Activated CD8-positive, alpha-beta memory T cell treated with anti-CD3 and anti-CD28 coated beads for 4 hours (primary cell): ENCODE results near the gene LTK.
A peak's percentile ranks its signal among the peaks of the same experiment; 100 is the strongest.

Source experiments
- DNase-seq, 2 donors: peaks; one replicate each; pipeline ENCODE4 v3.0.0-alpha.2; 2020; ENCODE audit warnings: low read depth in 2 of 2

Gene LTK

DNA sequence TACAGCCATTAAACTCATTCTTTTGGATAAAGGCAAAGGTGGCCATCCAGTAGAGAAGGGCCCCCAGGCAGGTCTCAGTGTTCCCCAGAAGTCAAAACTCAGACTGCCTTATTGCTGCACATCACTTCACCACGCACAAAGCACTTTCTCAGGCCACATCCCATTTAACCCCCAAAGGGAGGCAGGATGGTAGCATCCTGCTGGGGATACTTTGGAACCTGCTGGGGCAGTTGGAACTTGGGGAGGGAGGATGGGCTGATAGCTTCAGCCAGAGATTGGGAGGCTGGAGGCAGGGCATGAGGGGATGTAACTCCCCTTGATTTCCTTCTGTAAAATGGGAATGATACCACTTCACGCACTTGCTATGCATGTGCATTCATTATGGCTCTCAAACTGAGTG lies 15.0 kb downstream of the LTK start:
- DNase-seq: no peak

DNA sequence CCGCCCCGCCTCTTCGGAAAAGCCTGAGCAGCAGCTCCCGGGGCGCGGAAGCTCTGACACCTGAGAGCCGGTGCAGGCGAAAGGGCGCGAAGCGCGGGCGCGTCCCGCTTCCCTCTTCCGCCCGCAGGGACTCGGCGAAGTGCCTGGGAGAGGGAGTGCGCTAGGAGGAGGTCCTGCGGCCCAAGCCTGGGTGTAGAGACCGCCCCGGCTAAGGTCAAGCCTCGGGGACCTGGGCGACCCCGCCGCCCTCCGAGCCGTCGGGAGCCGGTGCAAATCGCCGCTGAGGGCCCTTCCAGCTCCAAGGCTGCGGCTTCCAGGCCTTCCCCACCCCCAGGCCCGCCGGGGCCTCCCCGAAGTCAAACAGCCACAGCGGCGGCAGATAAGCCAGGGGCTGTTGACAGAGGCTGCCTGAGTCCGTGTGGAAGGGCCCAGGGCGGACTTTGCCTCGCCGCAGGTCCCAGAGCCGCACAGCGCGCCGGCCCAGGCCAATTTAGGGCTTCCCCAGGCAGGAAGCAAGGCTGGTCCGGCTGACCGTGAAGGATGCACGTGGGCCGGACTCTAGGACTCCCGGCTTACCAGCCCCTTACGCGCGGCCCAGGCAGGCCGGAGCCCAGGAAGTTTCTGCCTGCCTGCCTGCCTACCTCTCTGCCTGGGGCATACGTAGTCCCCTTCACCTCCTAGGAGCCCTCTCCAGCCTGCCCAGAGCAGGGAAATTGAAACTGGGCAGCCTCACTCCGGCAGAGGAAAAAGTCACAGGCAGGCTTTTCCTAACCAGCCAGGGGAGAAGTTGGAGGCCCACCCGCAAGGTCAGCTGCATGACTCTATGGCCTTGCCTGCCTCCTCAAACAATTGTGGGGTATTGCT lies 17.7 kb downstream of the LTK start:
- no peak for DNase-seq

DNA sequence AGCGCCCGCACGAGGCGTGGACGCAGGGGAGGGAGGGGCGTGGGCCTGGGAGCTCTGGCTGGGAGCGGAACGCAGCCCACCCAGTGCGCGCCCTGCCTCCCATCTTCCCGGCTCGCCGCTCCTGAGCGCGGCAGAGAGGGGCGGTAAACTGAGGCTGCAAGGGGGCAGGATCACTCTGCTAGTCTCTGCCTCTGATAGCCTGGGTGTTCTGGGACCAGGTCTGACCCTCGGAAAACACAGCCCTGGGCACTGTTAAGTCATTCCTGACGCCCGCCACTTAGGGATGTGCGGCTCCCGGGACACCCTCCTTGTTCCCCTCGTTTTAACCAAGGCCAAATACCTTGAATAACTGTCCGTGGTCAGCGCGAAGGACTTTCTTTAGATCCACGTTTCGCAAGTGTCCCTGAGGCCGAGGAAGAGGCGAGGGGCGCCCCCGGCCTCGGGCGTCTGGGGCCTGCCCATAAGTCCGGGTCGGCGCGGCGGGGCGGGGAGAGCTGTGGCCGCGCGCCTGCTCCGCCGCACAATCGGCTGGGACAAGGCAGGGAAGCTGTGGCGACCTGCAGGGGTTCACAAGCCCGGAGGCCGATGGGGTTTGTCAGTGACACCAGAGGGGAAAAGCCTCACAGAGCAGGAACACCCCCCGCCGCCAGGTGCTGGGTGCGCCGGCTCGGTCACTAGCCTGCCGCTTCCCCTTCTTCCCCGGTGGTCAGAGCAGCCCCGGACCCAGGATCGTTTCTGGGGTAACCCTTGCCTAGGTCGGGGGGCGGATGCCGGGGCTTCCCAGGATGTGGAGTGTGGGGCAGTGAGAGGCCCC lies 18.5 kb downstream of the LTK start:
- DNase-seq: no peak

DNA sequence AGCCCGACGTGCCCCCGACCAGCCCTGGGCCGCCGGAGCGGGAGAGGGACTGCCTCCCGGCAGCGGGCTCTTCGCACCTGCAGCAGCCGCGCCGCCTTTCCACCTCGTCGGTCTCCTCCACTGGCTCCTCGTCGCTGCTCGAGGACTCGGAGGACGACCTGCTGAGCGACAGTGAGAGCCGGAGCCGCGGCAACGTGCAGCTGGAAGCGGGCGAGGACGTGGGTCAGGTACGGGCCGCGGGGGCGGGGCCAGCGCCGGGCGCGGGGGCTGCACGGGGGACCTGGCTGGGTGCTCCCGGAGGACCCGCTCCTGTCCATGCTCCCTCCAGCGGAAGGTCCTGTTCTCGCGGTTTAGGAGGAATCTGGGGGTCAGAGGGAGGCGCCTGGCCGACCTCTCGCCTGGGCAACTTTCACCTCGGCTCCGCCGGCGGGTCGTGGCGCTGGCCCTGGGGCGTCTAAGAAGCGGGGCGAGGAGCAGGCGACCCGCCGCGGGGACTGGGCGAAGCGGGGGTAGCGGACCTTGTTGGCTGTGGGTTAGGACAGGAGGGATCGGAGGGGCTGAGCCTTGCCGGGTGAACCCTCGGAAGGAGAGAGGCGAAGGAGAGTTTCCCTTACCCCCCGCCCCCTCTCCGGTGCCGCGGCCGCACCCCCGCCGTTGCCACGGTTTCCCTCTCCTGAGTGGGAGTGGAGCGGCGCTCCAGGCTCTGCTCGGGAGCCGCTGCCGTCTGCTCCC lies 19.3 kb downstream of the LTK start:
- no peak for DNase-seq

DNA sequence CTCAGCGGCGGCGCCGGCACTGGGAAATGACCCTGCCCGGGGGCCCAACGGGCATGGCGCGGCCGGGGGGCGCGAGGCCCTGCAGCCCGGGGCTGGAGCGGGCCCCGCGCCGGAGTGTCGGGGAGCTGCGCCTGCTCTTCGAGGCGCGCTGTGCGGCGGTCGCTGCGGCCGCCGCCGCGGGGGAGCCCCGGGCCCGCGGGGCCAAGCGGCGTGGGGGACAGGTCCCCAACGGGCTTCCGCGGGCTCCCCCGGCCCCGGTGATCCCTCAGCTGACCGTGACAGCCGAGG lies 19.8 kb downstream of the LTK start:
- no peak for DNase-seq

DNA sequence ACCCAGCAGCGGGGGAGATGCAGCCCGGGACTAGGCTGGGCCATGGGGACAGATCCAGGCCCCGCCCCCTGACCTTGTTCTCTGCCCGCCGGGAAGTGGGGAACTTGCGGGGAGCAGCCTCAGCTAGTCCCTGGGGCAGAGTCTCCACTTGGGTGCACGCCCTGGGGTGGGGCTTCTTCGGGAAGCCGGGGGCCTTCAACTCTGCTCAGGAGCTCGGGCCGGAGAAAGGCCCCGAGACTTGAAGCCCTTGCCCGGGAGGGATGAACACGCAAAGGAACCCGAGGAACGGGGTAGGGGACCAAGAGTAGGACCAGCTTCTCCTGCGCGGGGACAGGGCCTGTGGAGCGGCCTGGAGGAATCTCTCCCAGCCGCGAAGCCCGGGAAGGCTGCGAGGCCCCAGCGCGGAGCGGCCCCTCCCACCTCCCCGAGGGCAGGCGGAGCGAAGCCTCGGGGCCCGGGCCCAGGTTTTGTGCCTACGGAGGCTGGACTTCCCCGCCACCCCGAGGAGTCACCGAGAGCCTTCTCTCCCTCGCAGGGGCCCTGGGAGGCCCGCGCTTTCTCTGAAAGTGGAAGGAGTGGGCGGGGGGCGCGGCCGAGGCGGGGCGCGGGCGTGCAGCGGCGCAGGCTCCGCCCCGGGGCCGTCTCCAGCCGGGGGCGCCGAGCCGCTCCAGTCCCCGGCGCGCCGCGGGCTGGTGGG lies 20.3 kb downstream of the LTK start, which contains the start of gene ITPKA:
Gene ITPKA (plus strand): TSS at position 670 of the 697 bp plus-strand sequence. CDS start 54 bp downstream, outside the sequence.
- DNase-seq: peak; percentile 77 to 78

DNA sequence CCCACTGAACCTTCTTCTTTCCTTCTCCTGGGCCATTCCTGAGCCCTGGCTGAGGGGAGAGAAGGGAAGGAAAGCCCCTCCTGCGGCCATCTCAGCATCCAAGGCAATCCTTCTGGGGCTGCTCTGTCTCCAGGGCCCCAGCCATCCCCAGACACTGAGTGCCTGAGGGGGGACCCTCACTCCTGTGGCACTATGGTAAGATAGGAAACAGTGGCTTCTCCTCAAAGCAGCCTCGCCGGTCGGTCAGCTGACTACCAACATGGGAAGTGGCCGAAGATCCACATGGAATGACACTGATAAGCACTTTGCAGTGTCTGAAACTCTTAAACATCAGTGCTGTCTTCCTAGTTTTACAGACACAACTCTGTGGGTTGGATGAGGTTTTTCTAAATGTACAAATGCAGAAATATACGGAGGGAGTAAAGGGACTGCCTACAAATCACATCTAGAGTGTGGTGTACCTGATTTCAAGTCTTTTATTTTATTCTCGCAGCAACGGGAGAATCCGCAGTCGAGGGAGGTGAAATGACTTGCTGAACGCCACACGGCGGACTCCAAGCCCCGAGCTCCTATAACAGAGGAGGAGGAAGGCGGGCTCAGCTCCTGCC lies 20.9 kb downstream of the LTK start:
- no peak for DNase-seq

DNA sequence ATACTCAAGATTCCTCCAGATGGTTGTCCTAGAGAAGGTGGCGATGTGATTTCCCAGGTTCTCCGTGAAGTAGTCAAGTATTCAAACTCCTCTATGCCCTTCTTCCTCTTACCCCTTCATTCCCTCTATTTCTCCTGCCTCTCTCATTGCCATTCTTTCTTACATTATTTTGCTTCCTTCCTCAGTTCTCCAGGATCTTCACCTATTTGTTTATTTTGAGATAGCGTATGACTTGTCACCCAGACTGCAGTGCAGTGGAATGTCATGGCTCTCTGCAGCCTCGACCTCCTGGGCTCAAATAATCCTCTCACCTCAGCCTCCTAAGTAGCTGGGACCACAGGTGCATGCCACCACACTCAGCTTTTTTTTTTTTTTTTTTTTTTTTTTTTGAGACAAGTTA lies 21.7 kb downstream of the LTK start:
- DNase-seq: no peak

DNA sequence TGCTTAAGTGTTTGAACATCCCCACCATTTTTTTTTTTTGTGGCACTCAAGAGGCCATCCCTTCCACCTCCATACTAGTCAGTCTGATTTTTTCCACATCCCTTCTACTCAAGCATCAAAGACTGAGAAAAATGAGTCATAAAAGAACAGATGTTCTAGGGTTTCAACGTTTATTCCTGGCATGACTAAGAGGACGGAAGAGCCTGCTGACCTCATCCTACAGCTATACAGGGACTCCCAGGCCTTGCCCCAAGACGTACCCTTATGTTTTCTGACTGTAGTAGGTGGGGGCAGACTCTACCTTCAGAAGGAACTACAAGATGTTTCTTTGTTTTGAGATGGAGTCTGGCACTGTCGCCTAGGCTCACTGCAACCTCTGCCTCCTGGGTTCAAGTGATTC lies 23.3 kb downstream of the LTK start:
- DNase-seq: no peak

DNA sequence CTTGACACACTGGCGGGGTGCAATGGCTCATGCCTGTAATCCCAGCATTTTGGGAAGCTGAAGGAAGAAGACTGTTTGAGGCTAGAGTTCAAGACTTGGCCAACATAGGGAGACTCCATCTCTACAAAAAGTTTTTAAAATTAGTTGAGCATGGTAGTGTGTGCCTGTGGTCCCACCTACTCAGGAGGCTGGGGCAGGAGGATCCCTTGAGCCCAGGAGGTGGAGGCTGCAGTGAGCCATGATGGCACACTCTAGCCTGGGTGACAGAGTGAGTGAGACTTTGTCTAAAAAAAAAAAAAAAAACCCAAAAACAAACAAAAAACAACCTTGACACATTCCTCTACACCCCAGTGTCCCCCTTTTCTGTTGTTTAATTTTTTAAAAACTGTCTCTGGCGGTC lies 24.0 kb downstream of the LTK start:
- DNase-seq: no peak

DNA sequence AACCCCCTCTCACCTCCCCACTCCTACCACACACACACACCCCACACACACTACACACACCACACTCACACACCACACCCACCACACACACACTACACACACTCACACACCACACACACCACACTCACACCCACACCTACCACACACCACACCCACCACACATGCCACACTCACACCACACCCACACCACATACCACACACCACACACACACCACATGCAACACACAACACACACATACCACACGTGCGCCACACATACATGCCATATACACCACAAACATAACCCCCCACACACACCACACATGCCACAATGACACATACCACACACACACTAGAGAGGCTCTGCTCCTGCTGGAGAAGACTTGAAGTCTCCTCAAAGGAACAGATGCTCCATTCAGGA lies 25.8 kb downstream of the LTK start:
- DNase-seq: no peak

DNA sequence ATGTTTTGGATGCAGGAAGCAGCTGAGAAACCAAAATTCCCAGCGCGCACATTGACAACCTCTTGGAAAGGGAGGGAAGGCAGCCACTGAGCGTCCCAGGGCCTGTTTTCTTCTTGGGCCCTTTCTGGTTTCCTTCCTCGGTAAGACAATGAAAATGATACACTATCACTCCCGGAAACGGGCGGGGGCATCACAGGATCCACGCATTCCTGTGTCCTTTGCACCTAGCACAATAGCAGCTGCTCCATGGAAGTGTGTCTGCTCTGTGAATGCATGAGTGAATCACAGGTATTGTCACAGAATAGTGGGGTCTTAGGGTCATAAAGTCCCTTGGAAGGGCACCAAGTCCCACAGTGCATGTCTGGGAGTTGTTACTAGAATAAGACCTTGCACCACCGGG lies 26.2 kb downstream of the LTK start:
- DNase-seq: no peak

DNA sequence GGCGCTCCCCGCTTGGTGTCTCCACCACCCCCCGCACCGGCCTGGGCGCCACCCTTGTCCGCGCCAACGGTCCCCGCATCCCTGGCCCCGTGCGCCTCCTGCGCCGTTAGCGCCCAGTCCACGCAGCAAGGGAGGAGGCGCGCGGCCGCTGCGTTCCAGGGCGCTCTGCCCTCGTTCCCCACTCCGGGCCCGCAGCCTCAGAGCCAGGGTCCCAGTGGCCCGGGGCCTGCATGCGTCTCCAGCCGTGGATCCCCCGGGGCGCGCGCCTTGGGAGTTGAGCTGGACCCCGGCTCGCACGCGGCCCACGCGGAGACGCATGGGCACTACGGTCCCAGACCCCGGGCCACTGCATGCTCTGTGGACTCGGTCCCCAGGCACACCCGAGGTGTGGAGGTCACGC lies 27.3 kb downstream of the LTK start:
- no peak for DNase-seq

DNA sequence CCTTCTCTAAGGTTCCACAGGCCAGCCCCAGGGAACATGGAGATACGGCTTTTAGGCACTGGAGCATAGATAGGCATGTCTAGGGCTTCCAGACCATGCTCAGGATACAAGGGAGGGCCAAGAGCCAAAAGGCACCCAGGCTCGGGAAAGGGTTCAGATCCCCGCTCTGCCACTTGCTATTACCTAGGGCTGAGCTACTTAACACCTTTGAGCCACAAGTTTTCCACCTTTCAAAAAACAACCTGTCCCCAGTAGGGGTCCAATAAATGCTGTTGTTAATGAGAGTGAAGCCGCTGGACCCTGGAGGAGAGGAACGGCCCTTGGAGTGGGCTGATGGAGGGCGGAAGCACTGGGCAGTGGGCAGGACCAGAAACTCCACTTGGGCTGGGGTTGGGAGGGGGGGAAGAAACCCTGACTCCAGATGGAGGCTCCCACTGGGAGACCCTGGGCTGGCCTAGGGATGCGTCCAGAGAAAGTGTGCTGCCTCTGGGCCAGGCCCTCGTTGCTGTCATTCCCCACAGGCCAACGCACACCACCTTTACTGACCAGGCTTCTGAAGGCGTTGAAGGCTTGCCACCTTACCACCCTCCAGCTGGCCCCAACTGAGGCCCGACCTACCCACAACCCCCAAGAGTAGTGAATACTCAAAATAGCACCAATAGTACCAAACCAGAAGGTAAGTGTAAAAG lies 28.5 kb downstream of the LTK start:
- no peak for DNase-seq

DNA sequence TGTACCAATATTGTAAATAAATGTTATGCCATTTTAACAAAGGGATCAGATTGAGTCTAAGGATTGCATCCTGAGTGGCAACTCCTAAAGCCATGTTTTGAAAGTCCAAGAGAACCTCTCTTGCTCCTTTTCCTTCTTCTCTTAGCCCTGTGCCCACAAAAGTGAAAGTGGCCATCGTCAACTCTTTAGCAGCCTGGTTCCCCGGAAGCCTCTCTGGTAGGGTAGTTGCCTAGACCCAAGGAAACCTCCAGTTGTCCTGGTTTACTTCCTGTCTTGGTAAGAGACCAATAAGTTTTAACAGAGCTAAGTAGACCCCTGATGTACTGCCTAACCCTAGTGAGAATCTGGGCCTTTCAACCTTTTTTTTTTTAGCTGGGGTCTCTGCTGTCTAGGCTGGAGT lies 30.1 kb downstream of the LTK start:
- no peak for DNase-seq

DNA sequence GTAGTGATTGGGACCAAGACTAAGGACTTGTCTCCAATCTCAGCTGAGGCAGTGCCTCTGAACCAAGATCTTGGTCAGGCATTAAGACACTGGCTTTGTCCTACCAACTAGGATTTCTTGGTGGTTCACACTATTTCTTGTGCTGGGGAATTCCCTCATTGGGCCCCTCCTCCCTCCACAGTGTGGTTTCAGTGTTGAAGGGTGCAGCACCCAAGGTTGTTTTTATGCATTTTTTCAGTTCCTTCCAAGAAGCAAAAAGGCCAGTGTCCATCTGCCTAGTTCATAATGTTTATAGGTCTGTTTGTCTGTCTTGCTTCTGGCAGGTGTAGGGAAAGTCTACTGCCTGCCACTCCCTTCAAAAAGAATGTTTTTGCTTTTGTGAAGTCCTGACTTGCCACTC lies 30.5 kb downstream of the LTK start:
- no peak for DNase-seq

DNA sequence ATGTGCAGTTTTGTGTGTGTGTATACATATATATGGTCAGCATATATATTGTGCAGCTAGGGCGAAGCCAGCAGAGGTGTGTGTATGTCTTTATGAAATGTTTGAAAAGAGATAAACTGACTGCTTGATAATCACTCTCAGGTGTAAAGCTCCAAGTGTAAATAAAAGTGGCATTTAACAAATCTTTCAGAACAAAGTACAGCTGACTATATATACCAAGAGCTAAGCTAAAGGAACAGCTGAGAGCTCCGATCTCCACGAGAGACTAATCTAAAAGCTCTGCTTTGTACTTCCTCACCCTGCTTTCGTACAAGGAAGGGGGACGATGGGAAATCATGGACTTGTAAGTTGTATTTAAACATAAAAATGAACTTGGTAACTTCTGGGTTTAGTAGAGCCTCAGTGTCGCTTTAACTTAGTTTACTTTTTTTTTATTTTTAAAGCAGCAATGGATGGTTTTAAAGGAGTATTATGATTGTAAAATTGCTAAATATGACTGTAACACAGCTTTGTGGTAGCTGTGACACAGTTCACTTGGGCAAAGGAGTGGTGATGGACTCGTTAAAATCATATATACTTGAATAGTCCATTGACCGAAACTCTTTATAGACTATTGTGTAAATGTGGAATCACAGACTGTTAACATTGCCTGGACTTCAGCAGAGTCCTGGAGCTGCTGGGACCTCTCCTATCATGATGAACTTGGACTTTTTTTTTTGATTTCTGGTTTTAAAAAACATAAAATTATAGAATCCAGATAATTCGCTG lies 31.3 kb downstream of the LTK start:
- no peak for DNase-seq

DNA sequence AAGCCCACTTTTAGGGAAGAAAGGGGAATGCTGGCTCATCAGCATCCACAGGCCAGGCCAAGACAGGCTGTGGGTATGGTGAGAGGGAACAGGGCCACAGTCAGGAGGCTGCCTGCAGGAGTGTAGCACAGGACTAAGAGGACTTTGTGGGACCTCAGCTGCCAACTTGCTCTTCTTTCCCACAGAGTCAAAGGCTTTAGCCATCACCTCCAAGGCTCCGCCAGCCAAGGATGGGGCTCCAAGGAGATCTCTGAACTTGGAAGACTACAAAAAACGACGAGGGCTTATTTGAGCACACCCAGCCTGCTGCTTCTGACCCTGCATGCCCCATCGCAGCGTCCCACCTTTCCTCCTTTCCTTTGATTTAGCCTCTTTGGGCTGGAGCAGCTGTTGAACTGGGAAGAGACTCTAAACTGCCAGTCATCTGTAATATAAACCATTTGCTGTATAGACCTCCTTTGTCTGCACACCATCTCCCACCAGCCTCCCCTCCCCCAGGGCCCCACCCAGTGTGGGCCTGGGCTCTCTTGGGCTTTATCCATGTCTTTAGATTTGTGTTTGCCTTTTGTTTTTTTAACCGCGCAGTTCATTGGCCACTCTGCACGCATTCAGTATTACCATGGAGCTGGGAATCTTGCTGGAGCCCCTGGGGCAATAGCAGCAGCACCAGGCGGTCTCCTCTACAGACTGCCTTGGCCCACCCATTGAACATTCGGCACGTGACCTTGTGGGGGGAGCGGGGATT lies 33.1 kb downstream of the LTK start:
- no peak for DNase-seq

DNA sequence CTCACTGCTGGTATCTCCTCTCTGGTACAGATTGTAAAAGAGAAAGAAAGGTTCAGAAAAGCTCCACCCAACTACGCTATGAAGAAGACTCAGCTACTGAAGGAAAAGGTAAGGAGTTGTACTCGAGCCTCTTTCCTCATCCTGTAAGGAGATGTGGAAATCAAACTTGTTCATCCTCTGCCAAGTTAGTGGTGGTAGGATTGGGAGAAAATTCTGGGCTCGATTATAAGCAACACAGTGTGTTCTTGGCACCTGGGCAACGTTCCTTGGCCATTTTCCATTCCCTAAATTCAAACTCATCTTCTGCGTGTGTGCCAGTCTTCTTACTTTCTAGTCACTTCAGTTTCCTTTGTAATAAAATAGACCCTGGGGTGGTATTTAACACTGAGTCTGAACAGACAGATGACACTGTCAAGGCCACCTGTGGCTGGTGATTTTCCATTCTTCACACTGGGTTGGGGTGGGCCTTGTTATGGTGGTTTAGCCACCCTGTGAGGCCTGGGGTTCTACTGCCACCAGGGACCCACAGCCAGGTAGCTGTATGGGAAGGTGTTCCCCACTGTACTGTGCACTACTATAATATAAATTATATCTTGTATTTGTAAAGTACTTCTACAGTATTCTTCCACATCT lies 37.1 kb downstream of the LTK start:
- no peak for DNase-seq
